Fibroblast of the conjunctiva (primary cell): Measurements from ENCODE around the gene BOLA3.
"Not testable (repeated sequence)": the region's sequence is repeated elsewhere in the genome, so short reads cannot be mapped to it uniquely, and the experiment has no call there.

Source experiments
- DNase-seq: peaks from one replicate; pipeline ENCODE4 v3.0.0-alpha.2; 2010; ENCODE audit warnings: low read depth

BOLA3 gene, protein sequence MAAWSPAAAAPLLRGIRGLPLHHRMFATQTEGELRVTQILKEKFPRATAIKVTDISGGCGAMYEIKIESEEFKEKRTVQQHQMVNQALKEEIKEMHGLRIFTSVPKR

DNA sequence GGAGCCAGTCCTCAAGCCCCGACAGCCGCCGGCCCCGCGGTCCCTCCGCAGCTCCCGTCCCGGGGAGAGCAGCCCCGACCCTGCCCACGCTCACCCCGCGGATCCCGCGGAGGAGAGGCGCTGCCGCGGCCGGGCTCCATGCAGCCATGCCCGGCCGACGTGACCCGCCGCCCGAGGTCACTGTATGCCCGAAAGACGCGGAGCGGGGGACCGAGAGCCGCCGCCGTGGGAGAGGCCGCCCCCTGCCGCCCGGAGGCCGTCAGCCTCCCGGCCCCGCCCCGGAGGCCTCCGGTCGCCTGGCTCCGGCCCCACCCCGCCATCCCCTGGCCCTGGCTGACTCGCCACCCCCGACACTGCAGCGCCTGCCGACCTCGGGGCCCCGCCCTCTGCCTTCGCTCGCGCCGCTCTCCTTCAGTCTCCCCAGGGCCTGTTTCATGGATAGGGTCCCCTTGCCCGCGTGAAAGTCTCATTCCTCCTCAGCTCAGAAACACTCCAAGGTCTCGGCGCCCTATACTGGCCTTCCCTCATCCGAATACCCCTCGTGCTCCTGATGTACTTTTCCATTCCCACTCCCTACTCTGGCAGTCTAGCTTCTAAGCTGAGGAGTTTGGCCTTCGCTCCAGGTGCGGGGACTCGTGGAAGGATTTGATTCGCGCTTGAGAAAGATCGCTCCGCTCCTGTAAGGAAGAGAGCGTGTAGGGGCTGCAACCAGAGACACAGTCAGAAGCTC is at the start of gene BOLA3:
Gene BOLA3, minus strand, starts transcription at position 186 of the 730 bp plus-strand sequence. Its CDS starts 38 bp downstream, at position 148.
- DNase-seq: peak; percentile 57

DNA sequence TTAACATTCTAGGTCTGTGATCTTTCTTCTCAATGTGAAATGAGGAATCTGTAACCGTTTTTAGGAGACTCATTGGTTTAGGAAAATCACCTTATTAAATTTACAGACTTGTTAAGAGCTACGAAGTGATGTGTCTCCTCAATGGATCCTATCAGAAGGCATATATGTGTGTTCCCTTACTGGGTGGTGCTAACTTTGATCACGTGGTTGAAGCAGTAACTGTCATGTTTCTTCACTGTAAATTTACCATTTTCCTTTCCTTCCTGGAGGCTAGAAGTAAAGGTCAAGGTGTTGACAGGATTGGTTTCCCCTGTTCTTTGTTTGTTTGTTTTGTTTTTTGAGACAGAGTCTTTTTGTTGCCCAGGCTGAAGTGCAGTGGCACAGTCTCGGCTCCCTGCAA is 49.3 kb upstream of the BOLA3 start:
- DNase-seq: no peak

DNA sequence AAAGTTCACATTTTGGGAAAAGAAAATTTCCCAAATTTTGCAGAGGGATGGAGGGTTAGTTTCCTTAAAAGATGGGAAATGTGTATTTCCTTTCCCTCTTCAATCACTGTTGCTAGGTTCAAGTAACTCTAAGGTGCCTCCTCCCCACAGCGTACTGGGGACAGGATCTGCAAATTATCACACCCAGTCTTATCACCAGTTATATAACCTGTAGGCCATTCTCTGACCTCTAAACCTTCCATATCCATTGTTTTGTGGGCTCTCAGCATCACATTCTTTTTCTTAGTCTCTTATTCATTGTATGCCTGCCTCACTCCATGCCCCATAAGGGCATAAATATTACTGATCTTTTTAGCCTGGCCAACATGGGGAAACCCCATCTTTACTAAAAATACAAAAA is 47.1 kb upstream of the BOLA3 start:
- no peak for DNase-seq

DNA sequence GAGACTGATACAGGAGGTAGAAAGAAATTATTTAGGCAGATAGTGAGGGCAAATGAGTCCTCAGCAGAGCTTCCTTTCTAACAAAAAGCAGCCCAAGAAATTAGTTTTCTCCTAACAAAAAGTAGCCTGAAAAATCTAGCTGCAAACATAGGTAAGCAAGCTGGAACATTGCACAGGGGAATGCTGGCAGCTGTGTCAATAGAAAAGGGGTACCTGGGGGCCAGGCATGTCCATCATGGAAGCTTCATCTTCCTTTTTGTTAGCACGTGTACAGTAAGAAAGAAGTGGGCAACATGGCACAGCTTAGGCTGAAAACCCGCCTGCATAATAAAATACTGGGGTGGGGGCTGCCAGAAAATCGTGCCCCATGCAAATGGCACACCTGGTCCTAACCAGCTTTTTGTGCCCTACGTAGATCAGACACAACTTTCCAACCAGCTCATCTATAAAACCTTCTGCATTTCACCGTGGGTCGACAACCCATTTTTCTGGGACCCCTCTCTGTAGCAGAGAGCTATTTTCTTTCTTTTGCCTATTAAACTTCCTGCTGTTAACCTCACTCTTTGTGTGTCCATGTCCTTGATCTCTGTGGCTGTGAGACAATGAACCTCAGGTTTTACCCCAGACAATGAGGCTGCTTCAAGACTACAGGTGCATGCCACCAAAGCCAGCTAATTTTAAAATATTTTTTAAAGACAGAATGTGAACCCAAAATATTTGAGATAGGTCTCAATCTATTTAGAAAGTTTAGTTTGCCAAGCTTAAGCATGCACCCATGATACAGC is 44.1 kb upstream of the BOLA3 start:
- DNase-seq: no peak

DNA sequence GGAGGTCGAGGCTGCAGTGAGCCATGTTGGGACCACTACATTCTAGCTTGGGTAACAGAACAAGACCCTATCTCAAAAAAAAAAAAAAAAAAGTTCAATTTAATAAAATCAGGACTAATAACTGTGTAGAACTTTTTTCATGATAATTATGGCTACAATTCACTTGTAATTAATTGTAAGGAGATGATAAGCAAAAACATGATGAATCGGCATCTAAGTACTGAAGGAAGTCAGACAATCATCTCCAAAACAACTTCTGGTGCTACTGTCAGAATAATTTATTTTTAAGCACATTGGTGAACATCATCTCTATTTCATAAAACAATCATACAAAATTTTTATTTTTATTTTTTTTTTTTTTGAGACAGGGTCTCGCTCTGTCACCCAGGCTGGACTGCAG is 41.0 kb upstream of the BOLA3 start:
- DNase-seq: no peak

DNA sequence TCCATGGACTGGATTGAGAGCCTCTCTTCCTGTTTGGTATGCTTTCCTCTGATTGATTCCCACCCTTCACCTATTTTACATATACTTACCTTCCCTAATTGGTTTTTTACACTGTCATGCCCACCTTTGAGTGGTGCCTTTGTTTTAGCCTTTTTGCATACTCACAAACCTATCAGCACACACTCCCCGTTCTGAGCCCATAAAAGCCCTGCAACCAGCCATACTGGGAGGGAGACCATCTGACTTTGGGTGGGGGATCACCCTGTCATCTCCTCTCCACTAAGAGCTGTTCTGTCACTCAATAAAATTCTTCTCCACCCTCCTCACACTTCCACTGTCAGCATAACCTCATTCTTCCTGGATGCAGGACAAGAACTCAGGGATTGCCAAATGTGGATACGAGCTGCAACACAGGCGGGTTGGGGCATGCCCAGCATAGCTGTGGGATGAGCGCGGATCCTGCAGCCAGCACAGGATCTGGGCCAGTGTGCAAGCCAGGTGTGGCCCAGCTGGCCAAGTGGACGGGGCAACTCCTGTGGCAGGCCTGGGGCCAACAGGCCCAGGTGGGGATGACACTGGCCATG is 40.4 kb upstream of the BOLA3 start:
- no peak for DNase-seq

DNA sequence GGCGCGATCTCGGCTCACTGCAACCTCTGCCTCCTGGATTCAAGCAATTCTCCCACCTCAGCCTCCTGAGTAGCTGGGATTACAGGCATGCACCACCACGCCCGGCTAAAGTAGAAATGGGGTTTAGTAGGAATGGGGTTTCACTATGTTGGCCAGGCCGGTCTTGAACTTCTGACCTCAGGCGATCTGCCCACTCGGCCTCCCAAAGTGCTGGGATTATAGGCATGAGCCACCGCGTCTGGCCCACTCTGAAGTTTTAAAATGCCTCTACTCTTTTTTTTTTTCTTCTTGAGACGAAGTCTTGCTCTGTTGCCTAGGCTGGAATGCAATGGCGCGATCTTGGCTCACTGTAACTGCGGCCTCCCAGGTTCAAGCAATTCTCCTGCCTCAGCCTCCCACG is 39.0 kb upstream of the BOLA3 start:
- DNase-seq: not testable (repeated sequence)

DNA sequence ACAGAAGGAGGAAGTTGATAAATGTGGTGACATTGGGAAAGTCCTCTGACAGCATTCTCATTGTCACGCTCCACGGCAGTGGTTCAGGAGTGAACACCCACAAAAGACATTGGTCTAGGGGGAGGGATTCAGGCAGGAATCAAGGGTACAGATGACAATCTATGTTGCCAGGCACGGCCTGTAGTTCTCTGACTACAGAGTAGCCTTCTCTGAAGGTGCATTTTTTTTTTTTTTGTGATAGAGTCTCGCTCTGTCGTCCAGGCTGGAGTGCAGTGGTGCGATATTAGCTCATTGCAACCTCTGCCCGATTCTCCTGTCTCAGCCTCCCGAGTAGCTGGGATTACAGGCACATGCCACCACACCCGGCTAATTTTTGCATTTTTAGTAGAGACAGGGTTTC is 38.3 kb upstream of the BOLA3 start:
- DNase-seq: no peak

DNA sequence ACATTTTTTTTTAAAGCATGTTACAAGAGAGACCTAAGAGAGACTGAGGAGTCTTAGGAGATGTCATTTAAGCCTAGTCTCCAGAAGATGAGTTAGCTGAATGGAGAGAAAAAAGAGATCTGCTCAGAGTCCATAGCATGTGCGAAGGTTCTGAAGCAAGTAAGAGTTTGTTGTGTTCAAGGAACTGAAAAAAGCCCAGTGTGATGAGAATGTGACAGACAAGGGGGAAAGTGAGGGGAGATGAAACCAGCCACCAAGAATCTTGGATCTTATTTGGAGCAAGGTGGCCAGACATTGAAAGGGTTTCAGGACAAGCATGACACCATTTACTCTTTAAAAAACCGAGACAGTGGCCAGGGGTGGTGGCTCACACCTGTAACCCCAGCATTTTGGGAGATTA is 36.2 kb upstream of the BOLA3 start:
- DNase-seq: no peak

DNA sequence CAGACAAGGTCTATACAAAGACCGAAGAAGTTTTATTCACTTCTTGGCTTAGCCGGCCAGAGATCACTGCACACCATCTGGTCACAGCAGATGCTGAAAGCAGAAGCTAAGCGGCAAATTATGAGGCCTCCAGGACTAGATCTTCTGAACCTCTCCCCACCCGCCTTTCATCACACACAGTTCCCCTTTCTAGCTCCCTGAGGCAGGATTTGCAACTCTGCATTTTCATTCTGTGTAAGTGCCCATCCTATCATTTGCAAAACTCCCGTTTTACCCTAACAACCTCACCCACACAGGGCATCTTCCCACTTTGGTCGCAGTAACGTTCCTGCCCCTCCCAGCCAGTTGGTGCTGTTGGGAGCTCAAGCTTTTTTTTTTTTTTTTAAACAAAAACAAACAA is 34.0 kb upstream of the BOLA3 start:
- no peak for DNase-seq

DNA sequence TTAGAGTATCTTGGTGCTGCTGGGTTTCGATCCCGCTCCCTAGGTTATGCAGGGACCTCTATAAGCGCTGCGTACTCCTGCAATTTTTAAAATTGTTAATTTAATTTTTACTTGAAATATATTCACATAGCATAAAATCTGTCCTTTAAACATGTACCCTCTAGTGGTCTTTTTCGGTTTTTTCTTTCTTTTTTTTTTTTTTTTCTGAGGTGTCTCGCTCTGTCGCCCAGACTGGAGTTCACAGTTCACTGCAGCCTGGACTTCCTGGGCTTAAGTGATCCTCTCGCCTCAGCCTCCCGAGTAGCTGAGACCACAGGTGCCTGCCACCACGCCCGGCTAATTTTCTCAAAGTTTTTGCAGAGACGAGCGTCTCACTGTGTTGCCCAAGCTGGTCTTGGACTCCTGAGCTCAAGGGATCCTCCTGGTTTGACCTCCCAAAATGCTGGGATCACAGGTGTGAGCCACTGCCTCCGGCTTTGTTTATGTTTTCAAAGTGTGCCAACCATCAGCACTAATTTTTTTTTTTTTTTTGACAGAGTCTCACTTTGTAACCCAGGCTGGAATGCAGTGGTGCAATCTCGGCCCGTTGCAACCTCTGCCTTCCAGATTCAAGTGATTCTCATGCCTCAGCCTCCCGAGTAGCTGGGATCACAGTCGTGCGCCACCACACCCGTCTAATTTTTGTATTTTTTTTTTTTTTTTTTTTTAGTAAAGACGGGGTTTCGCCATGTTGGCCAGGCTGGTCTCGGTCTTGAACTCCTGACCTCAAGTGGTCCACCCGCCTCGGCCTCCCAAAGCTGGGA is 31.6 kb upstream of the BOLA3 start:
- DNase-seq: no peak

DNA sequence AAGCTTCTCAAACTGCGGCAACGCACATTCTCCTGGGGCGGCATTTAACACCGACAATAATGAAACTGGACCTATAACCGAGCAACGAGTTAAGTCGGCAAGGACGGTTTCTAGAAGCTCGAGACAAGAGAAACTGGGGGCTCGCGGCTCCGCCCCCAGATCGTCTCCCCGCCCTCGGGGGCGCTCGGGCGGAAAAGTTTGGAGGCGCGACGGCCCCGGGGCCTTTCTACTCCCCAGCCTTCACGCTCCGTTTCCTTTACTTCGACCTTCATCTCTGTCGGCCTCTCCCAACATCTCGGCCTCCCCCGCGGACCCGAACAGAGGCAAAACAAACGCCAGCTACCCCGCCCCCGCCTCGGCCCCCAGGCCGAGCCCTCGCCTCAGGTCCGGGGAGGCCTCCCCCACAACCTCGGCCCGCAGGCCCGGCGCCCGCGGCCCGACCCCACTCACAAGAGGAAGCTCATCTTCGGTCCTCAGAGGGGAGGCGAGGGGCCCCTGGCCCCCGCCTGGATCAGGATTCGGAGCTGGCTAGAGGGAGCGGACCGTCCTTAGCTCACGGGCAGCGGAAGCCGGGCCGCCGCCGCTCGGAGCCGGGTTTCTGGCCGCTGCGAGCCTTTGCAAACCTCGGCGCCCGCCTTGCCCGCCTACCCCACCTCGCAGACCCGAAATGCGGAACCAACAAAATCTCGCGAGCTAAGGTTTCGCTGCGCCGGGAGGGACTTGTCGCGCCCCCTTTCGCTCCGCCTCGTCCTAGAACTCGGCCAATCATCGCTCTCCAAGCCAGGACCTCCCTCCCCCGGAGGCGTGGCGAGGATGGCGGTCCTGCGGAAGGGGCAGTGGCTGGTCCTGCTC is 30.7 kb upstream of the BOLA3 start, which contains the start of gene MOB1A:
Gene MOB1A, minus strand, starts transcription at position 669 of the 852 bp plus-strand sequence. Its CDS starts 205 bp downstream, at position 464.
- DNase-seq: peak; percentile 97

DNA sequence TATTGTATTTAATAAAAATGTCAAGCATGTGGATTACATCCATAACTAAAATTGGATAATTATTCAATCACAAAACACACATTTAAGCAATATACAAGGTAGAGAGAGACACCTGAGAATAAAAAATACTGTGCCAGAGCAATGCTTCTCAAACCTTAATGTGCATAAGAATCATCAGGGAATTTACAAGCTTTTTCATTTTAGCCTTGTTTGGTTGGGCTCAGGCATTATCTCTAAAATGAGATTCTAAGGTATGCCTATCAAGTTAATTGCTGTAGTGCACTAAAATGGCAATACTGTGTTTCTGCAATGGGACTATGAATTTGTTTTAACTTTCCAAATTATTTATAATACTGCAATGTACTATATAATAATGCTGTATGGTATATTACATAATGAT is 30.0 kb upstream of the BOLA3 start:
- DNase-seq: no peak

DNA sequence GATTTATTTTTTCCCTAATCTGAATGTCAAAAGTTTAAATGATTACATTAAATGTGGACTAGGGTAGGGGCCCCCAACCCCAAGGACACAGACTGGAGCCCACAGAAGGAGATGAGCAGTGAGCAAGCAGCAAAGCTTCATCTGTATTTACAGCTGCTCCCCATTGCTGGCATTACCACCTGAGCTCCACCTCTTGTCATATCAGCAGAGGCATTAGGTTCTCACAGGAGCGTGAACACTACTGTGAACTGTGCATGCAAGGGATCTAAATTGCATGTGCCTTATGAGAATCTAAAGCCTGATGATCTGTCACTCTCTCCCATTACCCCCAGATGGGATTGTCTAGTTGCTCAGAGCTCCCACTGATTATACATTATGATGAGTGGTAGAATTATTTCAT is 27.2 kb upstream of the BOLA3 start:
- no peak for DNase-seq

DNA sequence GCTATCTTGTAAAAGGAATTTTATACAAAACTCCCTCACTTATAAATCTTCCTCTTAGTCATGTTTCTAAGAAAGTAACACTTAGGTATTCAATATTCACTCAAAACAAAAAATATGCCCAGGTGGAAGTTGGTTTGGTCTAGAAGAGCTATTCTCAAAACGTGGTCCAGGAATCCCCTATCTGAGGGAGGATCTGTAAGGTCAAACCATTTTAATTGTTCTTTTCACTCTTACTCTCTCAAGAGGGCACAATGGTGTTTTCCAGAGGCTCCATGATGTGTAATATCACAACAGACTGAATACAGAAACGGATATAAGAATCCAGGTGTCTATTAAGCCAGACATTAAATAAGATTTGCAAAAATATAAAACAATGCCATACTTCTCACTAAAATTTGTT is 21.0 kb upstream of the BOLA3 start:
- no peak for DNase-seq

DNA sequence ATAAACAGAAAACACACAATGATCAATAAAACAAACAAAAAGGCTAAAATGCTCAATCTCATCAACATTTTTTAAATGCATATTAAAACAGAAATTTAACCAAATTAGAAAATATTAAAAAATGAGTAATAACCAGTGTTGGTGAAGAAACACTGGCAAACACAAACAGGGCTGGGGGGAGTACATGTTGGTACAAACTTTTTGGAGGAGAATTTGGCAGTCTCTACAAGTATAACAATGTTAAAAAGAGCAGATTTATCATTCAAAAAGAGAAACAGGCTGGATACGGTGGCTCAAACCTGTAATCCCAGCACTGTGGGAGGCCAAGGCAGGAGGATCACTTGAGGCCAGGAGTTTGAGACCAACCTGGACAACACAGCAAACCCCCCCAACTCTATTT is 17.0 kb upstream of the BOLA3 start:
- DNase-seq: no peak

DNA sequence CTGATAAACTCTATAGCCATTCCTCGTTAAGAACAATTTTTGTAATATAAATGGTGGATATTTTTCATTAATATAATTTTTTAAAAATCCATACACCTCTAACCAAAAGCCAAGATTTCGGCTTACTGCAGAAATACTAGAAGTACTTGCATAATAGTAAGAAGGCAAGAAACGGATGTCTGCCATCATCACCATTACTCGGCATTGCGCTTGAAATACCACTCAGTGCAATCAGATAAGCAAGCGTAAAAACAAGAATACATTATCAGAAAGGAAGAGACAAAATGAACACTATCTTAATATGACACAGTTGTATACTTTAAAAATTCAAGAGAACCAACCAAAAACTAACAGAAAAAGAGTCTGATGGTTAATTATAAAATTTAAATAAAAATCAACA is 15.2 kb upstream of the BOLA3 start:
- no peak for DNase-seq

DNA sequence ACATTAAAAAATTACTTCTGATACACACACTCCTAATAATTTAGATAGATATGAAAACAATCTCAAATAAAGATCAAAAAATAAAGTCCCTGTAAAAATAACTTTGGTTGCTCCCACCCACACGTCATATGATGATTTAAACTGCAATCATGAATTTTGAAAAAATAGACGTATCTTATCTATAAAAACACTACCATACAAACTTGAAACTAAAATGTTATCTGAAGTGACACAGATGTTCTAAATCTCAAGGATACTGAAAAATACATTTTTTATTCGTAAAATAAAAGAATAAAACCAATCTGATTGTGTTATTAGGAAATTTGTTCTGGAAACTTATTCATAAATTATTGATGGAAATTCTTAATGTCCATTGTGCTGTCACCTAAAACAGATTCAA is 8.1 kb upstream of the BOLA3 start:
- DNase-seq: no peak

DNA sequence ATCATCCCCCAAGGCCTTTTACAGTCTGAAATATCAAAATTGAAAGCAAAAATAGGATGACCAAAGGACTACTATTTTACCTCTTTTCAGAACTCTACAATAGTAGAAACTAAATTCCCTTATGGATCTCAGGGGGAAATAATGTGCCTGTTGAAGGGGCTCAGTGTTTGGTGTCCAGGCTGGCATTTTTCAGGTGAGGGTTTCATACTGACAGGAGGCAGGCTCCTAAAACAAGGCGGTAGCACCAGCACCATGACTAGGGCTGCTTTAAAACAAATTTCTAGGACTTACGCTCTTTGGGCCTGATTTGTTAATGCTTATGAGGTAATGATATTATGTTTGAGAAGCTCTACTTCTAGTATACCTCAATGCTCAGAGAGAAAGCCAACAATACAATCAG is 5.2 kb upstream of the BOLA3 start:
- DNase-seq: no peak

DNA sequence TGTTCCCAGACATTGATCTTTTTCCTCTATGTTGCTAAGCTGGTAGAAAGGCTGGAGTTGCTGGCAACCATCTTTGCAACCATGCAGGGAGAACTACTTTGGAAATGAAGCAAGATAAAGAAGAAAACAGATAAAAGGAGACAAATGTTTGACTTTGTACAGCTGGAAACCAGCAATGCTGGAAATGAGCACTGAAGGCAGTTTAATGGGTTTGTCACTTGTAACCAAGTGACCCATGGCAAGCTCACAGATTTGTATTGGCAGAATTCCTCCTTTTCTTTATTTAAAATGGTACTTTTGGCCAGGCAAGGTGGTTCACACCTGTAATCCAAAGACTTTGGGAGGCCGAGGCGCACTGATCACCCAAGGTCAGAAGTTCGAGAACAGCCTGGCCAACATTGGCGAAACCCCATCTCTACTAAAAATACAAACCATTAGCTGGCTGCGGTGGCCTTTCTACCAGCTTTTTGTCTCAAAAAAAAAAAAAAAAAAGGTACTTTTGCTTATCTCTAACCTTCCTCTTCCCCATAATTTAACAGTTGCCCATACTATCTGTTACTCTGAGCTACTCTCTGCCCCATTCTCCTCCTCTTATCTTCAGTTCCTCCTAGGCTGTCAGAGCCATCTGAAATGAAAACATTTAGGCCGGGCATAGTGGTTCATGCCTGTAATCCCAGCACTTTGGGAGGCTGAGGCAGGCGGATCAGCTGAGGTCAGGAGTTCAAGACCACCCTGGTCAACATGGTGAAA is 2.0 kb upstream of the BOLA3 start:
- DNase-seq: no peak

DNA sequence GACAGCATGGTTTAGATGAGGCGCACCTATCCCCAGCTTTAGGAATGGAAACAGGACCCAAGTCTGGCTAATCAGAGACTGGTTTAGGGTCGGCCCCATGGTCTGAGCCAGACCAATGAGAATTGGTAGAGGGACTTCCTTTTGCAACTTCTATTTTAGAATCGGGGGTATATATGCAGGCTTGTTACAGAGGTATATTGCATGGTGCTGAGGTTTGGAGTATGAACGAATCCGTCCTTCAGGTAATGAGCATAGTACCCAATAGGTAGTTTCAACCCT is 1.5 kb upstream of the BOLA3 start:
- DNase-seq: no peak
